ENCODE results near the gene IFRD1. TPM values are rescaled to one million over a fixed set of nuclear protein-coding genes. Genes with fewer than 3 reads are reported as not detected.

IFRD1 gene
- polyA plus RNA-seq, 1 of the 3 experiments (the other 2 are of a cell fraction) = 31.0 TPM

GRCh38 chr7:112405286-112405685, 45.0 kb upstream of the IFRD1 start:
- Histone ChIP-seq H4K20me1 (ENCODE audit: insufficient read depth) (no peaks in the 10 kb centered on the region), H3K9me3 (no peaks in the 10 kb centered on the region), H3F3A (replicated peaks; ENCODE audit: insufficient read depth) (no peaks in the 10 kb centered on the region), H2AFZ (ENCODE audit: low read depth) (no peak overlapping the region), H3K4me1 (ENCODE audit: control insufficient read depth in 1 of 2, insufficient read depth in 2 of 2, low read depth in 1 of 2, low read length in 1 of 2) (no peaks in the 10 kb centered on the region; a peak in 1 of 4 replicates), H3K27me3 (ENCODE audit: insufficient read depth) (no peaks in the 10 kb centered on the region), H3K79me2 (ENCODE audit: insufficient read depth) (no peaks in the 10 kb centered on the region), H3K9ac (no peak overlapping the region), H3K4me3 (ENCODE audit: low read depth in 2 of 2, low read length in 1 of 2) (no peak overlapping the region), H3K36me3 (replicated peaks in 1 of 2; ENCODE audit: control insufficient read depth in 1 of 2, insufficient read depth in 2 of 2, low read length in 1 of 2) (no peaks in the 10 kb centered on the region), H3K4me2 (no peak overlapping the region), H3K27ac (ENCODE audit: low read depth in 2 of 2, low read length in 1 of 2) (no peak overlapping the region), H3K9me2 (no peaks in the 10 kb centered on the region)
- ChIA-PET CTCF (interaction anchor here (0.7 to 4.9 kb wide), 9 partner anchors 9 to 669 kb away, joined by 3 to 18 read pairs (median 3); no protein-coding TSS in a partner anchor), POLR2A (no interaction called here)
- no peak for TF ChIP-seq TAF1 (IDR thresholded peaks at IDR 0.05; ENCODE audit: borderline replicate concordance, low read depth, low read length)
- TF ChIP-seq TEAD4 (IDR thresholded peaks at IDR 0.05; ENCODE audit: borderline replicate concordance, insufficient read depth) = no peak
- no peak for DNase-seq
- 88% methylated on average over 1 of the region's 1 CpG for WGBS (ENCODE audit: low lambda C conversion rate)

GRCh38 chr7:112407261-112407660, 43.0 kb upstream of the IFRD1 start:
- TF ChIP-seq PBX3 (IDR thresholded peaks at IDR 0.05) (no peak), POLR2AphosphoS5 (IDR thresholded peaks at IDR 0.05; ENCODE audit: low read depth, low read length) (no peak), EZH2phosphoT487 (IDR thresholded peaks at IDR 0.05; ENCODE audit: borderline replicate concordance, low read depth) (no peak), SIN3A (IDR thresholded peaks at IDR 0.05; ENCODE audit: borderline replicate concordance, low read depth, low read length) (no peak), FOXJ3 (CRISPR knock-in tag; IDR thresholded peaks at IDR 0.05) (no peak), MEF2A (IDR thresholded peaks at IDR 0.05; ENCODE audit: borderline replicate concordance, low read depth) (no peak), YY1 (IDR thresholded peaks at IDR 0.05; ENCODE audit: low read depth) (no peak), TCF12 (IDR thresholded peaks at IDR 0.05) (no peak), CHD2 (IDR thresholded peaks at IDR 0.05; ENCODE audit: low read length, partially characterized antibody) (no peak), RXRA (IDR thresholded peaks at IDR 0.05; ENCODE audit: borderline replicate concordance, low read depth) (no peak), RFX5 (IDR thresholded peaks at IDR 0.05; ENCODE audit: low read length) (no peak)
- TF ChIP-seq, protein P1, sequence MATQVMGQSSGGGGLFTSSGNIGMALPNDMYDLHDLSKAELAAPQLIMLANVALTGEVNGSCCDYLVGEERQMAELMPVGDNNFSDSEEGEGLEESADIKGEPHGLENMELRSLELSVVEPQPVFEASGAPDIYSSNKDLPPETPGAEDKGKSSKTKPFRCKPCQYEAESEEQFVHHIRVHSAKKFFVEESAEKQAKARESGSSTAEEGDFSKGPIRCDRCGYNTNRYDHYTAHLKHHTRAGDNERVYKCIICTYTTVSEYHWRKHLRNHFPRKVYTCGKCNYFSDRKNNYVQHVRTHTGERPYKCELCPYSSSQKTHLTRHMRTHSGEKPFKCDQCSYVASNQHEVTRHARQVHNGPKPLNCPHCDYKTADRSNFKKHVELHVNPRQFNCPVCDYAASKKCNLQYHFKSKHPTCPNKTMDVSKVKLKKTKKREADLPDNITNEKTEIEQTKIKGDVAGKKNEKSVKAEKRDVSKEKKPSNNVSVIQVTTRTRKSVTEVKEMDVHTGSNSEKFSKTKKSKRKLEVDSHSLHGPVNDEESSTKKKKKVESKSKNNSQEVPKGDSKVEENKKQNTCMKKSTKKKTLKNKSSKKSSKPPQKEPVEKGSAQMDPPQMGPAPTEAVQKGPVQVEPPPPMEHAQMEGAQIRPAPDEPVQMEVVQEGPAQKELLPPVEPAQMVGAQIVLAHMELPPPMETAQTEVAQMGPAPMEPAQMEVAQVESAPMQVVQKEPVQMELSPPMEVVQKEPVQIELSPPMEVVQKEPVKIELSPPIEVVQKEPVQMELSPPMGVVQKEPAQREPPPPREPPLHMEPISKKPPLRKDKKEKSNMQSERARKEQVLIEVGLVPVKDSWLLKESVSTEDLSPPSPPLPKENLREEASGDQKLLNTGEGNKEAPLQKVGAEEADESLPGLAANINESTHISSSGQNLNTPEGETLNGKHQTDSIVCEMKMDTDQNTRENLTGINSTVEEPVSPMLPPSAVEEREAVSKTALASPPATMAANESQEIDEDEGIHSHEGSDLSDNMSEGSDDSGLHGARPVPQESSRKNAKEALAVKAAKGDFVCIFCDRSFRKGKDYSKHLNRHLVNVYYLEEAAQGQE (IDR thresholded peaks at IDR 0.05; ENCODE audit: low read depth, low read length) = no peak
- TF ChIP-seq, protein P2, sequence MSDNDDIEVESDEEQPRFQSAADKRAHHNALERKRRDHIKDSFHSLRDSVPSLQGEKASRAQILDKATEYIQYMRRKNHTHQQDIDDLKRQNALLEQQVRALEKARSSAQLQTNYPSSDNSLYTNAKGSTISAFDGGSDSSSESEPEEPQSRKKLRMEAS (IDR thresholded peaks at IDR 0.05; ENCODE audit: low read depth) = no peak
- CTCF ChIA-PET = interaction anchor here (0.8 to 5.1 kb wide), 4 partner anchors 89 to 666 kb away, joined by 3 to 51 read pairs (median 17); no protein-coding TSS in a partner anchor

More at GRCh38 chr7:112407261-112407660, 43.0 kb upstream of the IFRD1 start:
- Histone ChIP-seq H4K20me1 (ENCODE audit: insufficient read depth) (no peaks in the 10 kb centered on the region), H3K9ac (no peak overlapping the region), H3K27me3 (ENCODE audit: insufficient read depth) (no peaks in the 10 kb centered on the region), H3K4me3 (ENCODE audit: low read depth in 2 of 2, low read length in 1 of 2) (no peak overlapping the region), H3F3A (replicated peaks; ENCODE audit: insufficient read depth) (no peaks in the 10 kb centered on the region), H3K9me3 (no peaks in the 10 kb centered on the region), H3K4me1 (ENCODE audit: control insufficient read depth in 1 of 2, insufficient read depth in 2 of 2, low read depth in 1 of 2, low read length in 1 of 2) (peaks cover 0 to 11% of the 10 kb centered on the region in 2 experiments; a peak in 2 of 4 replicates), H3K79me2 (ENCODE audit: insufficient read depth) (no peaks in the 10 kb centered on the region), H3K9me2 (no peaks in the 10 kb centered on the region), H3K27ac (ENCODE audit: low read depth in 2 of 2, low read length in 1 of 2) (no peak overlapping the region), H2AFZ (ENCODE audit: low read depth) (no peak overlapping the region), H3K36me3 (replicated peaks in 1 of 2; ENCODE audit: control insufficient read depth in 1 of 2, insufficient read depth in 2 of 2, low read length in 1 of 2) (no peaks in the 10 kb centered on the region), H3K4me2 (no peak overlapping the region)
- DNase-seq = no peak
- 90% methylated on average over 1 of the region's 1 CpG for WGBS (ENCODE audit: low lambda C conversion rate)
- POLR2A ChIA-PET = no interaction called here
